ENCODE measurements around the gene LRFN3. TPM values are rescaled to one million over a fixed set of nuclear protein-coding genes. Genes with fewer than 3 reads are reported as not detected.

The LRFN3 gene
- total RNA-seq, 1 donor from 2014 or later, result 2.3 TPM

DNA sequence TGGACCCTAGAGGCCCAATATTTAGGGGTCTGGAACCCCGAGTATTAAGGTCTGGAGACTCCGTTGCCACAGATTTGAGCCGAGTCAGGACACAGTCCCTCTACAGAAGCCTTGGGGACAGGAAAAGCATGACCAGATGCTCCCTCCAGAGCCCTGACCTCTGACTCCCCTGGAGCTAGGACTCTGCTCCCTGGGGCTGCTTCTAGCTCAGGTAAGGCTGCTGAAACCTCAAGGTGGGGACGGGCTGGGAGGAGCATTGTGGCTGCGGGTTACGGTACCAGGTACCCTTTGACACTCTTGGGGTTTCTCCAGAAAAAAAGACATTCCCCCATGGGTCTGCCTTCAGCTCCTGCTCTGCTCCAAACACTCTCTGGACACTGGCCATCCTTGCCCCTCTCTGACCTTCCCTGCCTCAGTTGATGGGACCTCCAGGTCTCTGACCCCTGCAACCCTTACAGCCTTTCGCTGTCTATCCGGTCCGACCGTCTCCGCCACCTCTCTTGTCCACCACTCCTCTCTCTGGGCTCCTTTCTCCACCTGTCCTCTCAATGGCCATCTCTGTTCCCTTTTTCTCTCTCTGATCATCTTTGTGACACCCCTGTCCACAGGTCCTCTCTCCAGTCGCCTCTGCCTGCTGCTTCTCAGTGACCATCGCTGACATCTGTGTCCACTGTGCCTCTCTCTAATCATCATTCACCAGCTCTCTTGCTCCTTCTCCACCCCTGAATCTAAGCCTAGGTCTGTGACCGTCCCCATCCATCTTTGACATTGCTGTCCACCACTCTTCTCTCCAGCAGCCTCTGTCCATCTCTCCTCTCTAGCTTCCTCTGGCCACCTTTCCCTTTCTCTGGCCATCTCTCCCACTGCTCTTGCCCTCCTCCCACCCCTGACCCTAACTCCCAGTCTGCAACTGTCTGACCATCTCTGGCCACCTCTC, 1.4 kb downstream of the LRFN3 start:
- Mint-ChIP-seq H3K4me3 (peak overlapping the region; percentile 85), H3K27me3 (ENCODE audit: insufficient read depth, low read depth) (peaks cover 4% of the 10 kb centered on the region), H3K27ac (no peak overlapping the region), H3K4me1 (peaks cover 24% of the 10 kb centered on the region), H3K9me3 (no peaks in the 10 kb centered on the region), H3K36me3 (peaks cover 3% of the 10 kb centered on the region)
- Histone ChIP-seq H3F3A (ENCODE audit: low read depth) (no peaks in the 10 kb centered on the region), H3K4me1 (peaks cover 8% of the 10 kb centered on the region), H3K27me3 (no peaks in the 10 kb centered on the region), H3K27ac (no peak overlapping the region), H3K79me2 (ENCODE audit: low read depth) (peaks cover 16% of the 10 kb centered on the region), H3K9me3 (ENCODE audit: low read depth) (no peaks in the 10 kb centered on the region), H4K20me1 (ENCODE audit: low read depth) (peaks cover 29% of the 10 kb centered on the region), H3K36me3 (no peaks in the 10 kb centered on the region), H3K4me2 (peak overlapping the region; percentile 92), H3K4me3 (peak overlapping the region; percentile 99), H3K9ac (peak overlapping the region; percentile 75), H2AFZ (replicated peaks) (no peak overlapping the region)
- no peak for DNase-seq (ENCODE audit: low spot score)
- TF ChIP-seq, protein P1, sequence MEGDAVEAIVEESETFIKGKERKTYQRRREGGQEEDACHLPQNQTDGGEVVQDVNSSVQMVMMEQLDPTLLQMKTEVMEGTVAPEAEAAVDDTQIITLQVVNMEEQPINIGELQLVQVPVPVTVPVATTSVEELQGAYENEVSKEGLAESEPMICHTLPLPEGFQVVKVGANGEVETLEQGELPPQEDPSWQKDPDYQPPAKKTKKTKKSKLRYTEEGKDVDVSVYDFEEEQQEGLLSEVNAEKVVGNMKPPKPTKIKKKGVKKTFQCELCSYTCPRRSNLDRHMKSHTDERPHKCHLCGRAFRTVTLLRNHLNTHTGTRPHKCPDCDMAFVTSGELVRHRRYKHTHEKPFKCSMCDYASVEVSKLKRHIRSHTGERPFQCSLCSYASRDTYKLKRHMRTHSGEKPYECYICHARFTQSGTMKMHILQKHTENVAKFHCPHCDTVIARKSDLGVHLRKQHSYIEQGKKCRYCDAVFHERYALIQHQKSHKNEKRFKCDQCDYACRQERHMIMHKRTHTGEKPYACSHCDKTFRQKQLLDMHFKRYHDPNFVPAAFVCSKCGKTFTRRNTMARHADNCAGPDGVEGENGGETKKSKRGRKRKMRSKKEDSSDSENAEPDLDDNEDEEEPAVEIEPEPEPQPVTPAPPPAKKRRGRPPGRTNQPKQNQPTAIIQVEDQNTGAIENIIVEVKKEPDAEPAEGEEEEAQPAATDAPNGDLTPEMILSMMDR (IDR thresholded peaks at IDR 0.05), result no peak
- no peak for TF ChIP-seq EZH2 (IDR thresholded peaks at IDR 0.05)
- TF ChIP-seq EZH2phosphoT487 (IDR thresholded peaks at IDR 0.05), result no peak

DNA sequence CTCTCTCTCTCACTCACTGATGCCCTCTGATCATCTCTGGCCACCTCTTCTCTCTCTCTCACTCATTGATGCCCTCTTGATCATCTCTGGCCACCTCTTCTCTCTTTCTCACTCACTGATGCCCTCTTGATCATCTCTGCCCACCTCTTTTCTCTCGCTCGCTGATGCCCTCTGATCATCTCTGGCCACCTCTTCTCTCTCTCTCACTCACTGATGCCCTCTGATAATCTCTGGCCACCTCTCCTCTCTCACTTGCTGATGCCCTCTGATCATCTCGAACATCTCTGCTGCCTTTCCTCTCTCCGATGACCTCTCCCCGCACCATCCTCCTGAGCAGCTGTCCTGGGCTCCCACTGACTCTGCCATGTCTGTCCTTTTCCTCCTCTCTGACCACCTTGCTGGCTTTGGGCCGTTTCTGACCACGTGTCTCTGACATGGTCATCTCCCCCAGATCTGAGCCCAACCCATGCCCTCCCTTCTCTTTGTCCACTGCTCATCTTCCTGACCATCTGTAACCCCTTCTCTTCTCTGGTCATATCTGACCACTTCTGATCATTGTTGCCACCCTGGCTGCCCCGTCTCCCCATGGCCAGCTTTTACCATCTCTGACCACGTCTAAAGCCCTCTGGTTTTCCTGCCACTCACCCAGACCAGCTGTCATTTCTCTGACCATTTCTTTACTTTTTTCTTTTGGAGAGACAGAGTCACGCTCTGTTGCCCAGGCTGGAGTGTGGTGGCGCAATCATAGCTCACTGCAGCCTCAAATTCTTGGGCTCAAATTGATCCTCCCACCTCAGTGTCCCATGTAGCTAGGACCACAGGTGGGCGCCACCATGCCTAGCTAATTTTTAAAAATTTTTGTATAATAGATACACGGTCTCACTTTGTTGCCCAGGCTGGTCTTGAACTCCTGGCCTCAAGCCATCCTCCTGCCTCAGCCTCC, 2.4 kb downstream of the LRFN3 start:
- DNase-seq (ENCODE audit: low spot score), result no peak
- no peak overlapping the region for H3K9ac ChIP-seq
- Mint-ChIP-seq H3K27me3 (ENCODE audit: insufficient read depth, low read depth) (peaks cover 4% of the 10 kb centered on the region), H3K4me3 (peak overlapping the region; percentile 85), H3K4me1 (peaks cover 24% of the 10 kb centered on the region), H3K27ac (no peak overlapping the region), H3K36me3 (peaks cover 8% of the 10 kb centered on the region), H3K9me3 (no peaks in the 10 kb centered on the region)
- no peaks in the 10 kb centered on the region for H3K36me3 ChIP-seq
- H3K27me3 ChIP-seq, result no peaks in the 10 kb centered on the region
- no peak overlapping the region for H3K27ac ChIP-seq
- peak overlapping the region; percentile 99 for H3K4me3 ChIP-seq
- peaks cover 34% of the 10 kb centered on the region for H4K20me1 ChIP-seq (ENCODE audit: low read depth)
- no peak overlapping the region for H2AFZ ChIP-seq (replicated peaks)
- H3K9me3 ChIP-seq (ENCODE audit: low read depth), result no peaks in the 10 kb centered on the region
- peak overlapping the region; percentile 92 for H3K4me2 ChIP-seq
- H3F3A ChIP-seq (ENCODE audit: low read depth), result no peaks in the 10 kb centered on the region
- peaks cover 8% of the 10 kb centered on the region for H3K4me1 ChIP-seq
- TF ChIP-seq, protein P1 (IDR thresholded peaks at IDR 0.05), result no peak
- no peak for TF ChIP-seq EZH2 (IDR thresholded peaks at IDR 0.05)
- no peak for TF ChIP-seq EZH2phosphoT487 (IDR thresholded peaks at IDR 0.05)
- H3K79me2 ChIP-seq (ENCODE audit: low read depth), result peaks cover 16% of the 10 kb centered on the region

DNA sequence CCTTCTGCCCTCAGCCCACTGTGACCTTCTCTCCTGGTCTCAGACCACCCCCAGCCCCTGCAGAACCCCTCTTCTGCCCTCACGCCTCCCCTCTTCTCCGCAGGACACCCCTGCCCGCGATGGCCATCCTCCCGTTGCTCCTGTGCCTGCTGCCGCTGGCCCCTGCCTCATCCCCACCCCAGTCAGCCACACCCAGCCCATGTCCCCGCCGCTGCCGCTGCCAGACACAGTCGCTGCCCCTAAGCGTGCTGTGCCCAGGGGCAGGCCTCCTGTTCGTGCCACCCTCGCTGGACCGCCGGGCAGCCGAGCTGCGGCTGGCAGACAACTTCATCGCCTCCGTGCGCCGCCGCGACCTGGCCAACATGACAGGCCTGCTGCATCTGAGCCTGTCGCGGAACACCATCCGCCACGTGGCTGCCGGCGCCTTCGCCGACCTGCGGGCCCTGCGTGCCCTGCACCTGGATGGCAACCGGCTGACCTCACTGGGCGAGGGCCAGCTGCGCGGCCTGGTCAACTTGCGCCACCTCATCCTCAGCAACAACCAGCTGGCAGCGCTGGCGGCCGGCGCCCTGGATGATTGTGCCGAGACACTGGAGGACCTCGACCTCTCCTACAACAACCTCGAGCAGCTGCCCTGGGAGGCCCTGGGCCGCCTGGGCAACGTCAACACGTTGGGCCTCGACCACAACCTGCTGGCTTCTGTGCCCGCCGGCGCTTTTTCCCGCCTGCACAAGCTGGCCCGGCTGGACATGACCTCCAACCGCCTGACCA, 3.3 kb downstream of the LRFN3 start:
- peaks cover 8% of the 10 kb centered on the region for H3K4me1 ChIP-seq

More for the DNA sequence above, 3.3 kb downstream of the LRFN3 start:
- Mint-ChIP-seq H3K36me3 (peaks cover 12% of the 10 kb centered on the region), H3K27me3 (ENCODE audit: insufficient read depth, low read depth) (peaks cover 4% of the 10 kb centered on the region), H3K27ac (no peak overlapping the region), H3K4me1 (peaks cover 24% of the 10 kb centered on the region), H3K9me3 (no peaks in the 10 kb centered on the region), H3K4me3 (peak overlapping the region; percentile 41)
- Histone ChIP-seq H3K9me3 (ENCODE audit: low read depth) (no peaks in the 10 kb centered on the region), H3K9ac (no peak overlapping the region), H3K27ac (no peak overlapping the region), H3K79me2 (ENCODE audit: low read depth) (peaks cover 16% of the 10 kb centered on the region), H3F3A (ENCODE audit: low read depth) (no peaks in the 10 kb centered on the region), H3K36me3 (no peaks in the 10 kb centered on the region), H3K27me3 (no peaks in the 10 kb centered on the region), H3K4me2 (no peak overlapping the region), H3K4me3 (no peak overlapping the region), H2AFZ (replicated peaks) (no peak overlapping the region), H4K20me1 (ENCODE audit: low read depth) (peaks cover 35% of the 10 kb centered on the region)
- TF ChIP-seq EZH2 (IDR thresholded peaks at IDR 0.05), result no peak
- no peak for TF ChIP-seq EZH2phosphoT487 (IDR thresholded peaks at IDR 0.05)
- TF ChIP-seq, protein P1 (IDR thresholded peaks at IDR 0.05), result no peak
- DNase-seq (ENCODE audit: low spot score), result no peak

All from neural progenitor cell (in vitro differentiated cells).